GM12865 (cell line): ENCODE results near the gene SORCS2.

Experiments
- DNase-seq: peaks from one replicate; pipeline ENCODE4 v3.0.0; 2010; ENCODE audit warnings: low read depth
- H3K4me3 ChIP-seq: 2 replicates; pipeline ENCODE4 v1.5.1; 2011; ENCODE audit warnings: mild to moderate bottlenecking, low read depth, low read length, control low read depth
- CTCF ChIP-seq: IDR thresholded peaks from 2 replicates; pipeline ENCODE4 v1.5.1; 2011; ENCODE audit warnings: low read length, control low read depth, low read depth, inconsistent platforms; ENCODE audit not compliant: insufficient read depth; ENCODE audit errors: missing control alignments

The SORCS2 gene

GRCh38 chr4:7217474-7218321 lies 25.4 kb downstream of the SORCS2 start:
- TF ChIP-seq CTCF, result no peak
- no peak overlapping the region for H3K4me3 ChIP-seq
- no peak for DNase-seq

DNA sequence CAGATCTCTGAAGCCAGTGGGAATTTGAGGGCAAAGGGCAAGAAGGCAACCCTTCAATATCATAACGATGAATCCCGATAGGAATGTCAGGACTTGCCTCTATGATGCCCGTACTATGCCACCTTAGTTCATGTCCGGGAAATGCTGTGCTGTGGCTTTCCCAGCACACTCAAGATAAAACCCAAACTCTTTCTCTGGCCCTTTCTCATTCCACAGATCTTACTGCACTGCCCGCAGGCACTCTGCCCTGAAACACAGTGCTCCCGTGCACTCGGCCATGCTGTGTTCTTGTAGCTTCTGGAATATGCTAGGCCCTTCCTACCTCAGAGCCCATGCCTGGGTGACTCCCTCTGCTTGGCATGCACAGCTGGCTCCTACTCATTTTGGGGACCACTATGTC lies 26.3 kb downstream of the SORCS2 start:
- no peak for DNase-seq
- H3K4me3 ChIP-seq, result no peak overlapping the region
- no peak for TF ChIP-seq CTCF

- no peak overlapping the region for H3K4me3 ChIP-seq
- TF ChIP-seq CTCF, result no peak
- no peak for DNase-seq
Measured at GRCh38 chr4:7222521-7222920, 30.2 kb downstream of the SORCS2 start.

DNA sequence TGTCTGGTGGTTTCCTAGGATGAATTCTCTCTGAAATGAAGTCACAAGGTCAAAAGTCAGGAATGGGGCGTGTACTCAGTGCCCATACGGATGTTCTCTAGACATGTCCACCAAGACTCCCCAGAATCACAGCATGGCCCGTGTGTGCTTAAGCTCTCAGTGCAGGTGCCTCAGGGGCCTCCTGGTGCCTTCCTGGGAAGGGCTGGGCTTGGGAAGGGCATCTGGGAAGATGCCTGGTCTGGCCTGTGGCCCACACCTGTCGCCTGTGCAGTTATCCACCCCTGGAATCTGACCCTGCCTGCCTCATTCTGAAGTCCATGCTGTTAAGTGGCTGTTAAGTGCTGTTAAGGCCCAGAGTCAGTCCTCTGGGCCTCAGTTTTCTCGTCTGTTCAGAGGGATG lies 31.2 kb downstream of the SORCS2 start:
- no peak for TF ChIP-seq CTCF
- DNase-seq, result no peak
- H3K4me3 ChIP-seq, result no peak overlapping the region

- DNase-seq, result no peak
- TF ChIP-seq CTCF, result no peak
- H3K4me3 ChIP-seq, result no peak overlapping the region
Measured at GRCh38 chr4:7224001-7224400, 31.7 kb downstream of the SORCS2 start.

DNA sequence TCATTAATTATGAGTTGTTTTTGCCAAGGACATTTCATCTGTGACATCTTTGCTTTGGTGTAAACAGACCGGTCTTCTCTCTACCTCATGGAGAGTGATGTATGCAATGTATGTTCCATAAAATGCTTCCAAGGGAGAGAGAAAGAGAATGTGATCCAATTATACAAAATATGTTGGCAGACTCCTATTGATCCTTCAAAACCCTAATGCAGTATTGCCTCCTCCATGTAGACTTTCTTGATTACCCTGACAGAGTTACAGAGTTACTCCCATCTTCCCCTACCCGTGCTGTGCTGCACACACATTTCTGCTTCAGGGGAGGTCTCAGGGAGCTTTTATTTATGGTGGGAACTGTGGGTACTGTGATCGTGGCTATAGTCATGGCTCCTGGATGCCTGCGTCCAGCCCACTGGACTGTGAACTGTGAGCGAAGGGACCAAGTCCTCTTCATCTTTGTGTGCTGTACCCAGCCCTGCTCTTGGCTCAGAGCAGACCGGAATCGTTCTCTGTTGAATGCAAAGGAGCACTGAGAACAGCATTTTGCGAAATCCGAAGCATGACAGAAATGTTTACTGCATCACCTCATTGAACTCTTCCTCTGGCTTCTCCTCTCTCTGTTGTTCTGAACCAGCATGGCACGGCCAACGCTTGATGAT lies 32.7 kb downstream of the SORCS2 start:
- TF ChIP-seq CTCF, result no peak
- H3K4me3 ChIP-seq, result no peak overlapping the region
- DNase-seq, result no peak
